Metanephros (tissue), 1 donor: ENCODE measurements around the gene CD59. TPM values are rescaled to one million over a fixed set of nuclear protein-coding genes. Genes with fewer than 3 reads are reported as not detected.

Experiments
- total RNA-seq: library from RNA; depleted of rRNA; stranded (reverse); fragments of >200 nt; gene quantifications from one replicate; pipeline ENCODE4 v1.2.3, GENCODE V29; 2014

CD59 gene, protein sequence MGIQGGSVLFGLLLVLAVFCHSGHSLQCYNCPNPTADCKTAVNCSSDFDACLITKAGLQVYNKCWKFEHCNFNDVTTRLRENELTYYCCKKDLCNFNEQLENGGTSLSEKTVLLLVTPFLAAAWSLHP
- total RNA-seq = 146 TPM

DNA sequence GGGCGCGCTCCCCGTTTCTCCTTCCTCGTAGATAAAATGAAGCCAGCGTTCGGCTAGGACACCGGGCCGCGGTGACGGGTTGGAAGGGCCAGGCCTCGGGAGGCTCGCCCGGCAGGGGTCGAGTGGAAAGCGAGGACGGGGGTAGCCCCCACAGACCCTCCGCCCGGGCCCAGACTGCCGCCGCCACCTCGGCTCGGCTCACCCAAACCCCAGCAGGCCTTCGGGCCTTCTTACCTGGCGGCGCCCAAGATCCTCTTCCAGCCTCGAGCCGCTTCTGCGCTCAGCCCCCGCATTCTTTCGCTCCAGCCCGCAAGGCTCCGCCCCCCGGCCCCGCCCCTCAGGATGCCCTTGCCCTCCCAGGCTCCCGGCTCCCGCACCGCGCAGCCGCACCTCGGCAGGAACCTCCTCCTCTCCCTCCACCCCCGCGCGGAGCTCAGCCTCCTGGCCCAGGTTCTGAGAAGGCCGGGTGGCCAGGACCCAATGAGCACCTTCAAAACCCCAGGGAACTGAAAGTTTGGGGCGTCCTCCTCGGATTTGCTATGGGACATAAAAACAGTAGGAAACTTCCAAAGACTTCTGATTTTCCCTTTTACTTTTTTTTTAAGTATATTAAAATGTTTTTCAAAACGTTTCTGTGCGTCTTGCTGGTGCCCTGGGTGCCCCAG, at the start of gene CD59:
CD59 (minus strand) TSS at position 276 of the 665 bp plus-strand sequence. CDS start 13,978 bp downstream, outside the sequence.

DNA sequence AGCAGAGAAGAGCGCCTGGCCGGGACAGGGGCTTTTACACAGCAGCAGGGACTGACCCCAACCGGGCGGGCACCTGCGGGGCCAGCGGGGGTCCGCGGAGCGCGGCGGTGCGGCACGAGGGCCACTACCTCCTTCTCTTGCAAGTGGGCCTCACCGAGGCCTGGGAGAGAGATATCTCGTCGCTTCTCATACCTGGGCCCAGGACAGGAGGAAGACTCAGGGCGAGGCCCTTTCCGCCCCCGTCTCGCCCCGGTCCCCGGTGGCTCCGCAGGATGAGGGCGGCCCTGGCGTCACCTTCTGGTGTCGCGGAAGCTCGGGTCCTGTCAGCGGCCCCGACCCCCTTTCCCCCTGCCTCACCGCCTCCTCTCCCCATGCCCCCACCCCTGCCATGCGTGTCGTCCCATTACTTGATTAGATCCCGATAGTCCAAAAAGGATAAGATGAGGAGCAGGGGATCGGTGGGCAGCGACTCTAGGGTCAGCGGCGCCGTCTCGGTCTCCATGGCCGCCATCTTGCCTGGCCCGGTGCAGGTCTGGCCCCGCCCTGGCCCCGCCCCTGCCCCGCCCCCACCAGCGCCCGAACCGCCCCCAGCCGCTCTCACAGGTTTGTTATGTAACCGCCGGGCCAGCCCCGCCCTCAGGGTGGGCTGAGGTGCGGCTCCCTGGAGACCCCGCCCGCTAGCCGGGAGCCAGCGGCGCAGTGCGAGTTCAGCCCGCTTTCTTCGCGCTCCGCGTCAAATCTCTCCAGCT, 37.9 kb upstream of the CD59 start, which contains the start of gene FBXO3:
FBXO3 (minus strand) TSS at position 534 of the 749 bp plus-strand sequence; CDS start at position 511, 23 bp downstream.

DNA sequence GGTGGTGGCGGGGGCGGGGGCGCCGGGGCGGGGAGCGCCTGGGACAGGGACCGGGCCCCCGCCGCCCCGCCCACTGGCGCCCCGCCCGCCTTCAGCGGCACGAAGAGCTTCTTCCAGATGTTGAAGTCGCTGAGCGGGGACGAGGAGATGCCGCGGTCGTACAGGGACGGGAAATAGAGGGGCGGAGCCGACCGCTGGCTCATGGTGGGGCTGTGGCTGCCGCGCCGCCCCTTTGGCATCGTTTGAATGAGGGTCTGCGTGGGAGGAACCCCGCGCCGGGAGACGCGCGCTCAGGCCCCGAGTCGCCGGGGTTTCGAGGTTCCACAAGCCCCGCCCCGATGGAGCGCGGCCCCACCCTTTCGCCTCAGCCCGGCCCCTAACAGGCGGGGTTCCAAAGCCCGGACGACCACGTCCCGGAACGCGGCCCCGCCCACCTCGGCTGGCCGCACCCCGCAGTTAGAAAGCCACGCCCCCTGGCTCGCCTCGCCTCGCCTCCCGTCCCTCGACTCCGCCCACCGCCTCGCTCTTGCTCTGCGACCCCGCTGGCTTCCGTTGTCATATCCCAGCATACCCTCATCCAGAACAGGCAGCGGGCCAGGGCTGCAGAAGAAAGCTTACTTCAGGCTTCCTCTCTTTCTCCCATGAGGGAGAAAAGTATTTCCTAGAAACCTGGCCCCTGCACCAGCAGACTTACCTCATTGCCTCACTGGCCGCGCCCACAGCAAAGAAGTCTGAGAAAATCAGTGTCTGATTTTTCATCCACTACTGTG, 35.5 kb downstream of the CD59 start, which contains the start of gene C11orf91:
C11orf91 (minus strand) TSS at position 325 of the 770 bp plus-strand sequence; CDS start at position 239, 86 bp downstream.

Other genes starting within 250 kb of the CD59 start
- not detected for gene C11orf91, start 35.6 kb downstream of the CD59 start, total RNA-seq
- gene FBXO3, start 38.1 kb upstream of the CD59 start, total RNA-seq = 55.1 TPM
- gene LMO2, start 155.7 kb upstream of the CD59 start, total RNA-seq = 29.8 TPM